HepG2 (cell line): ENCODE measurements around the gene ETV5. TPM values are rescaled to one million over a fixed set of nuclear protein-coding genes. Genes with fewer than 3 reads are reported as not detected.

Experiments
- ADNP ChIP-seq: sonication (generic); formaldehyde crosslinking; IDR thresholded peaks from 2 replicates; pipeline ENCODE4 v1.4.0; 2020; ENCODE audit warnings: missing genetic modification reagents
- CBFB ChIP-seq: sonication (generic); formaldehyde crosslinking; IDR thresholded peaks from 2 replicates; pipeline ENCODE4 v1.4.0; 2020; ENCODE audit warnings: missing genetic modification reagents
- DDIT3 ChIP-seq: sonication (generic); formaldehyde crosslinking; IDR thresholded peaks from 2 replicates; pipeline ENCODE4 v1.4.0; 2020; ENCODE audit warnings: mild to moderate bottlenecking, missing genetic modification reagents
- DZIP1 ChIP-seq: sonication (generic); formaldehyde crosslinking; IDR thresholded peaks from 2 replicates; pipeline ENCODE4 v1.5.0; 2020; ENCODE audit warnings: mild to moderate bottlenecking, missing genetic modification reagents
- GMEB1 ChIP-seq: sonication (generic); formaldehyde crosslinking; IDR thresholded peaks from 2 replicates; pipeline ENCODE4 v1.5.1; 2020; ENCODE audit warnings: missing genetic modification reagents, mild to moderate bottlenecking, borderline replicate concordance
- KDM1A ChIP-seq: IDR thresholded peaks from 2 replicates; pipeline ENCODE4 v1.6.1; 2016; ENCODE audit warnings: missing compliant biosample characterization
- NR2F6 ChIP-seq, 2 experiments: IDR thresholded peaks; 2 replicates each; pipeline ENCODE4 v1.6.1; 2016; ENCODE audit warnings: antibody characterized with exemption in 1 of 2, mild to moderate bottlenecking in 1 of 2
- PCBP2 ChIP-seq: fragments of 200-400 bp; formaldehyde crosslinking; optimal IDR thresholded peaks from 2 replicates; pipeline ENCODE3; 2018; ENCODE audit warnings: low read length, low read depth; ENCODE audit not compliant: poor library complexity, severe bottlenecking
- PHF5A ChIP-seq: IDR thresholded peaks from one replicate; pipeline ENCODE4 v1.6.1; 2018; ENCODE audit warnings: low read depth, missing genetic modification reagents; ENCODE audit not compliant: unreplicated experiment
- POLR2AphosphoS5 ChIP-seq: IDR thresholded peaks from 2 replicates; pipeline ENCODE4 v1.6.1; 2012; ENCODE audit warnings: low read depth, low read length
- PREB ChIP-seq: sonication (generic); formaldehyde crosslinking; IDR thresholded peaks from 2 replicates; pipeline ENCODE4 v1.4.0; 2020; ENCODE audit warnings: missing genetic modification reagents
- SMARCE1 ChIP-seq: fragments of 450-650 bp; IDR thresholded peaks from 2 replicates; pipeline ENCODE4 v1.6.1; 2017; ENCODE audit warnings: borderline replicate concordance
- SOX13 ChIP-seq, 3 experiments: fragments of 450-650 bp in 1 of 3; sonication (generic) in 1 of 3; formaldehyde crosslinking in 1 of 3; IDR thresholded peaks in 2 of 3; conservative IDR thresholded peaks in 1 of 3; 2 replicates each; pipeline versions ENCODE4 v1.5.0 to v1.6.1; 2016 to 2020; ENCODE audit warnings: antibody characterized with exemption in 1 of 3, mild to moderate bottlenecking in 1 of 3, missing compliant biosample characterization in 1 of 3, missing genetic modification reagents in 1 of 3, moderate library complexity in 1 of 3
- TARDBP ChIP-seq: sonication (generic); formaldehyde crosslinking; IDR thresholded peaks from 2 replicates; pipeline ENCODE4 v1.8.0; 2022; ENCODE audit warnings: mild to moderate bottlenecking, missing genetic modification reagents
- ZC3H13 ChIP-seq: sonication (generic); formaldehyde crosslinking; IDR thresholded peaks from 2 replicates; pipeline ENCODE4 v1.8.1; 2023; ENCODE audit warnings: mild to moderate bottlenecking, missing genetic modification reagents, moderate library complexity
- ZFY ChIP-seq: sonication (generic); formaldehyde crosslinking; IDR thresholded peaks from 2 replicates; pipeline ENCODE4 v1.4.0; 2020; ENCODE audit warnings: missing genetic modification reagents
- ZNF136 ChIP-seq: sonication (generic); formaldehyde crosslinking; IDR thresholded peaks from 2 replicates; pipeline ENCODE4 v1.8.1; 2022; ENCODE audit warnings: low read depth, mild to moderate bottlenecking, moderate library complexity, missing genetic modification reagents
- ZNF234 ChIP-seq: sonication (generic); formaldehyde crosslinking; conservative IDR thresholded peaks from 2 replicates; pipeline ENCODE4 v1.5.1; 2020; ENCODE audit warnings: mild to moderate bottlenecking, missing genetic modification reagents
- ZNF275 ChIP-seq: sonication (generic); formaldehyde crosslinking; IDR thresholded peaks from 2 replicates; pipeline ENCODE4 v1.8.0; 2022; ENCODE audit warnings: missing genetic modification reagents, mild to moderate bottlenecking, inconsistent platforms, borderline replicate concordance
- ZNF432 ChIP-seq: sonication (generic); formaldehyde crosslinking; IDR thresholded peaks from 2 replicates; pipeline ENCODE4 v1.5.0; 2020; ENCODE audit warnings: missing genetic modification reagents, mild to moderate bottlenecking, borderline replicate concordance
- ZNF546 ChIP-seq: sonication (generic); formaldehyde crosslinking; conservative IDR thresholded peaks from 2 replicates; pipeline ENCODE4 v1.8.1; 2023; ENCODE audit warnings: mild to moderate bottlenecking, missing genetic modification reagents
- ZNF678 ChIP-seq: sonication (generic); formaldehyde crosslinking; IDR thresholded peaks from 2 replicates; pipeline ENCODE4 v1.4.0; 2020; ENCODE audit warnings: mild to moderate bottlenecking, missing genetic modification reagents
- ZNF772 ChIP-seq: sonication (generic); formaldehyde crosslinking; IDR thresholded peaks from 2 replicates; pipeline ENCODE4 v1.5.0; 2020; ENCODE audit warnings: mild to moderate bottlenecking, missing genetic modification reagents
- polyA plus RNA-seq, 8 experiments: library from polyadenylated mRNA; depleted of rRNA in 3 of 8; stranded (reverse) in 7 of 8; unstranded in 1 of 8; fragments of >200 nt; fragmentation: Illumina TruSeq in 4 of 8; extraction: Trizol in 4 of 8; gene quantifications; 2 replicates each; pipeline versions ENCODE4 v1.2.1 to v1.2.3, GENCODE V29; 2011 to 2016; ENCODE audit warnings: low read depth in 4 of 8, missing spikeins in 1 of 8, mixed read lengths in 1 of 8; ENCODE audit not compliant: insufficient read depth in 1 of 8
- total RNA-seq, 5 experiments: library from RNA; depleted of rRNA; stranded (reverse); fragments of >200 nt; fragmentation: Illumina TruSeq; extraction: Trizol; gene quantifications; 2 replicates each; pipeline ENCODE4 v1.2.3, GENCODE V29; 2016; ENCODE audit warnings: low read depth in 1 of 5

The ETV5 gene
- total and polyA plus RNA-seq, 2 of the 13 experiments (the other 11 are each of a cell fraction or from before 2014, with no cell fraction given), result 52.9 to 57.2 TPM

GRCh38 chr3:186093271-186093900, 15.5 kb downstream of the ETV5 start (continued):
- TF ChIP-seq DZIP1 (CRISPR knock-in tag), result no peak
- no peak for TF ChIP-seq ZNF678 (CRISPR knock-in tag)
- TF ChIP-seq ZNF546, result no peak
- TF ChIP-seq CBFB (CRISPR knock-in tag), result no peak
- no peak for TF ChIP-seq ZNF772 (CRISPR knock-in tag)
- no peak for TF ChIP-seq SMARCE1
- no peak for TF ChIP-seq PHF5A (CRISPR knock-in tag)
- no peak for TF ChIP-seq POLR2AphosphoS5
- no peak for TF ChIP-seq SOX13 (IDR thresholded peaks at IDR 0.05)
- TF ChIP-seq SOX13 (CRISPR knock-in tag; conservative IDR thresholded peaks at IDR 0.05 in 1 of 2, IDR thresholded peaks at IDR 0.05 in 1 of 2), result peak in 1 of 2 experiments; percentile 76; a peak in 2 of 4 replicates
- TF ChIP-seq ZNF234 (CRISPR knock-in tag), result no peak
- TF ChIP-seq TARDBP (CRISPR knock-in tag), result peak; percentile 44; the same call in 1 of the 2 replicates
- no peak for TF ChIP-seq PREB
- no peak for TF ChIP-seq ZFY (CRISPR knock-in tag)
- TF ChIP-seq DDIT3 (CRISPR knock-in tag), result no peak
- TF ChIP-seq KDM1A (CRISPR knock-in tag), result no peak
- no peak for TF ChIP-seq NR2F6 (IDR thresholded peaks at IDR 0.05)
- 0 out of 2 replicates have a peak, but pooled peaks have one; percentile 21 for TF ChIP-seq NR2F6 (CRISPR knock-in tag; IDR thresholded peaks at IDR 0.05)
- no peak for TF ChIP-seq ADNP (CRISPR knock-in tag)
- no peak for TF ChIP-seq ZNF432 (CRISPR knock-in tag)
- no peak for TF ChIP-seq ZC3H13 (CRISPR knock-in tag)
- TF ChIP-seq ZNF136 (CRISPR knock-in tag), result no peak
- no peak for TF ChIP-seq PCBP2
- TF ChIP-seq ZNF275 (CRISPR knock-in tag), result no peak
- no peak for TF ChIP-seq GMEB1 (CRISPR knock-in tag)
